GM10248 (cell line): Measurements from ENCODE around the gene CIROP.

Experiments
- CTCF ChIA-PET: fragments of 300-600 bp; sonication (Branson Sonifier 250); formaldehyde crosslinking; extraction: SDS; loops from one replicate; lab custom pipeline; 2021; ENCODE audit warnings: antibody characterized with exemption; lab: Yijun Ruan, JAX
- POLR2A ChIA-PET: fragments of 350-650 bp; sonication (Branson Sonifier 250); formaldehyde crosslinking; extraction: SDS; loops from one replicate; lab custom pipeline; 2020; ENCODE audit warnings: antibody characterized with exemption; lab: Yijun Ruan, JAX
- DNase-seq: peaks from one replicate; pipeline ENCODE4 v3.0.0; 2012; ENCODE audit errors: extremely low spot score
- TF ChIP-seq, protein P1 (sequence below): IDR thresholded peaks from 2 replicates; pipeline ENCODE4 v1.5.1; 2012; ENCODE audit warnings: mild to moderate bottlenecking, low read depth; ENCODE audit errors: extremely low read depth, missing control alignments, control extremely low read depth

CIROP gene

DNA sequence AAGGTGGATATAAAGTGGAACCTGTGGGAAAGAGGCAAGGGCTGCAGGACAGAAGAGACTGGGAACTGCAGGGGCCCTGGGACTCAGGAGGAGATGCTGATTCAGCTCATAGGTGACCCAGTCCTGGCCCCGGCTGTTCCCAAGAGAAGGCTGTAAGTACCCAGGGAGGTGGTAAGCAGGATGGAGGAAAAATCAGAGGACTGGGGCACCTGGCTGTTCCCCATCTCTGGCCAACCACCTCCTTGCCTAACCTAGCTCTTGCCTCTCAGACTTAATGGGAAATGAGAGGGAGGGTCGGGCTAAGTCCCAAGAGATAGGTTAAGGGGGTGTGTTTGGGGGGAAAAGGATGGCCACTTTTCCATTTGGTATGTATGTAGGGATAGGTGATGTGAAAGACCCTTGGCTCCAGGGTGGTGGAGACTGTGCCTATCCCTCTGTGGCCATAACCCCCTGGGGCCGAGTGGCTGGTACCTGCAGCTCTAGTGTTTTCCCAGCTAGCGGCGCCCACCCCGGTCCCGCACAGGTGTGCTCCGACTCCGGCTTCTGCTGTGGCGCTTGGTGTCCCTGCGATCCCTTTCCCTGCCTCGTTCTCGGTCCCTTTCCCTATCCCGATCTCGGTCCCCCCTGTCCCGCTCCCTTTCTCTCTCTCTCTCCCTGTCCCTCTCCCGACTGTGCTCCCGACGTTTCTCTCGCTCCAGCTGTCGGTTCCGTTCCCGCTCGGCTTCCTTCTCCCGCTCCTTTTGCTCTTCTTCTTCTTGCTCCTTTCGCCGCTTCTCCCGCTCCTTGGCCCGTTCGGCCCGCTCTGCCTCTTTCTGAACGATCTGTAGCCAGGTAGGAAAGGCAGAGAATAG lies 45.9 kb downstream of the CIROP start:
- TF ChIP-seq, protein P1, sequence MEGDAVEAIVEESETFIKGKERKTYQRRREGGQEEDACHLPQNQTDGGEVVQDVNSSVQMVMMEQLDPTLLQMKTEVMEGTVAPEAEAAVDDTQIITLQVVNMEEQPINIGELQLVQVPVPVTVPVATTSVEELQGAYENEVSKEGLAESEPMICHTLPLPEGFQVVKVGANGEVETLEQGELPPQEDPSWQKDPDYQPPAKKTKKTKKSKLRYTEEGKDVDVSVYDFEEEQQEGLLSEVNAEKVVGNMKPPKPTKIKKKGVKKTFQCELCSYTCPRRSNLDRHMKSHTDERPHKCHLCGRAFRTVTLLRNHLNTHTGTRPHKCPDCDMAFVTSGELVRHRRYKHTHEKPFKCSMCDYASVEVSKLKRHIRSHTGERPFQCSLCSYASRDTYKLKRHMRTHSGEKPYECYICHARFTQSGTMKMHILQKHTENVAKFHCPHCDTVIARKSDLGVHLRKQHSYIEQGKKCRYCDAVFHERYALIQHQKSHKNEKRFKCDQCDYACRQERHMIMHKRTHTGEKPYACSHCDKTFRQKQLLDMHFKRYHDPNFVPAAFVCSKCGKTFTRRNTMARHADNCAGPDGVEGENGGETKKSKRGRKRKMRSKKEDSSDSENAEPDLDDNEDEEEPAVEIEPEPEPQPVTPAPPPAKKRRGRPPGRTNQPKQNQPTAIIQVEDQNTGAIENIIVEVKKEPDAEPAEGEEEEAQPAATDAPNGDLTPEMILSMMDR, result no peak
- ChIA-PET CTCF (interaction anchor here (0.7 to 24.2 kb wide), 36 partner anchors 9 to 488 kb away, joined by 3 to 834 read pairs (median 5); partner anchors contain the start of genes ACIN1, AJUBA, C14orf119 and PABPN1), POLR2A (interaction anchor here (1.0 to 1.3 kb wide), 3 partner anchors 10 to 72 kb away, joined by 4 to 5 read pairs (median 5); partner anchors contain the start of genes ACIN1 and C14orf119)
- no peak for DNase-seq

DNA sequence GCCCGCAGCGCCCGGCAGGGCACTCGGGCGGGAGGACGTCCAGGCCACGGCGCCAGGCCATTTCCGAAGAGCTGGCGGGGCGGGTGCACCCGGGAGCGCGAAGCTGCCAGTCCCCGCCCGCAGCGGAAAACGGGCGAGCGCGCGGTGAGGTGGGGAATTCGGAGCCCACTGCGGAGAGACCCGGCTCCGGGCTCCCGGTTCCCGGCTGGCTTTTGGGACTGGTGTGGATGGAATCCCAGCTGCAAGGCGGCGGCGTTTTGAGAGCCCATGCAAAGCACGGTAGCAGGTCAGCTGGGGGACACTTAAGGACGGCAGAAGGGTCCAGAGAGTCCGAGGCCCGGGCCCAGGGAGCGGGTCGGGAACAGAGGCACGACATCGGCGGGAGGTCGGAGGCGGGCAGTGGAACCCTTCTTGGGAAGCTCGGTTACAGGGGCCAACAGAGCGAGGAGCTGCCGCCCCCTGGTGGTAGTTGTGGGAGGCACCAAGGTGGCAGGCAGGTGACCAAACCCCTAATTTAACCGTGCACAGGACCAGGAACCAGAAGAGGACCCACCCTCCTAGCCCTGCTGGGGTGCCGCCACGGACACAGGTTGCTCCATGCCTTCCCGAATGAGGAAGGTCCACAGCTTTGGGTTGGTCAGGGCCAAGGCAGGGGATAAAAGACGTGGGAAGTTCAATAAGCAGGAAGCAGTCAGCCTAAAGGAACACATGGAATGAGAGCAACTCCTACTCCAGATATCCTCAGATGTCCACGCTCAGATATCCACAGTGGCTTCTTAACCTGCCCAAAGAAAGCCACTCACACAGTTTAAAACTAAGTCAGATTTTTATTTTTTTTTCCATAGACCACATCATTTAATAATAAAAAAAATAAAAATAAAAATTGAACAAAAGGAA lies 46.8 kb downstream of the CIROP start:
- ChIA-PET CTCF (interaction anchor here (0.7 to 24.2 kb wide), 46 partner anchors 9 to 501 kb away, joined by 3 to 834 read pairs (median 5); partner anchors contain the start of genes ACIN1, AJUBA, C14orf119 and PABPN1), POLR2A (interaction anchor here (1.0 to 1.3 kb wide), 2 partner anchors 11 to 71 kb away, joined by 5 read pairs; no protein-coding TSS in a partner anchor)
- DNase-seq, result peak; percentile 90
- TF ChIP-seq, protein P1, result peak; percentile 96

DNA sequence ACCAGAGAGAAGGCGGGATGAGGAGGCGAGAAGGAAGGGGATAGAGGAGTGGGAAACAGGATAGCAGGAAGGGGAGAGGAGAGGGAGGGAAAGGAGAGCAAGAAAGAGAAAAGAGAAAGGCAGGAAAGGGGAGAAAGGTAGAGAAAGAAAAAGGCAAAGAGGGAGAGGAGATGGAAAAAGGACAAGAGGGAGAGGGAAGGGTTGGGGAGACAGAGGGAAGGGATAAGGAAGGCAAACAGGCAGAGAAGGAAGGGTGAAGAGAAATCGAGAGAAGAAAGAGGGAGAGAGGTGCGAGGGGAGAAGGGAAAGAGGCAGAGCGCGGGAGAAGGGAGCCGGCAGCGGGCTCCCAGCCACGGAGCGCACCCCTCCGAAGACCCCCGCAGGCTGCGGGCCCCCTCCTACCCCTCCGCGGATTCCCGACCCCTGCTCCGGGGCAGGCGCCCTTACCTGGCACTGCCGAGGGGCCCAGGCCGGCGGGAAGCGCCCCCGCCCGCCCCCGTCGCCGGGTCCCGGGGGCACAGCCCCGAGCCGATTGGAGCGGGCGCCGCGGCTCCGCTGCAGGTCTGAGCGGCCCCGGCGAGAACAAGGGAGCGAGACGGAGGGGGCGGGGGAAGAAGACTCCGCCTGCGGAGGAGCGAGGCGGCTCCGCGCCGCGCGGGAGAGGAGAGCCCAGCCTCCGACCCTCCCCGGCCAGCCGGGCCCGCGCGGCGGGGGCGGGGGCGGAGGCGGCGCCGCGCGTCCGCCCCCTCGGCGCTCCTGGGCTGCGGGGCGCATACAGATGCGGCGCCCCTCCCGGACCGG lies 47.6 kb downstream of the CIROP start, which contains the start of gene CDH24:
Gene CDH24, minus strand, starts transcription at position 565 of the 801 bp plus-strand sequence. CDS start 1,787 bp downstream, outside the sequence.
- DNase-seq, result peak; percentile 87
- TF ChIP-seq, protein P1, result no peak
- ChIA-PET POLR2A (interaction anchor here (1.0 to 1.3 kb wide), 2 partner anchors 12 to 71 kb away, joined by 5 read pairs; no protein-coding TSS in a partner anchor), CTCF (interaction anchor here (0.7 to 24.2 kb wide), 56 partner anchors 10 to 500 kb away, joined by 3 to 834 read pairs (median 5); partner anchors contain the start of genes ACIN1, AJUBA, C14orf119 and PABPN1)

DNA sequence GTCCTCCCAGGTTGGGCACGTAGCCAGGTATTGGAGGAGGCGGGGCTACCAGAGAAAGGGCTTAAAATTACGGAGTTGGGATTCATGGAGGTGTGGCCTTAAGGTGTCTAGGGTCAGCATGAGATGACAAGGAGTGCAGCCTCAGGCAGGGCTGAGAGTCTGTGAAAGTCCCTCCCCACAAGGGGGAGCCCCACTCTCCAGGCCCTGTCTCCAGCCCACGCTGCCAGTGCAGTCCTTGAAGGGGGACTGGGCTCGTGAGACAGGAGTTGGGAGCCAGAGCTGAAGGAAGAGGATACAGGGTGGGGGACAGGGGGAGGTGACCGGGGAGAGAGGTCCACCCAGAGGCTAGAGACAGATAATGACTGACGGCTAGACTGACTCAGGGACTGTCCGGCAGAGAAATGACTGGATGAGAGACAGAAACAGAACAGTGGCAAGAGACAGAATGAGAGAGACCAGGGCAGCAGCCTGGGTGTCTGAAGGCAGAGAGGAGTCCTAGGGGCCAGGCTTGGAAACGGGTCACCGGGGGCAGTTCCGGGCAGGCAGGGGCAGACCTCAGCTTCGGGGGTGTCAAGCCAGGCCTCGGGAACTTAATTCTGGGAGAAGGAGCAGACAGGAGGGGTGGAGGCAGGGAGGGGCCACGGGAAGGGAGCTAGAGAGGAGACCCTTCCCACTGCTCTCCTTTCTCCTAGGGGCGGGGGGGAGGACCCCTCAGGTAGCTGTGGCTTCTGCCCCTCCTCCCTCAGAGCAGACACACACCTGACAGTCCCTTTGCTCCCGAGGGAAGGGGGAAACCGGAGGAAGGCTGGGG lies 48.4 kb downstream of the CIROP start:
- POLR2A ChIA-PET, result interaction anchor here (1.6 kb wide), 1 partner anchor 70 kb away, joined by 3 read pairs; no protein-coding TSS in a partner anchor
- TF ChIP-seq, protein P1, result peak; percentile 81
- CTCF ChIA-PET, result interaction anchor here (0.6 to 24.2 kb wide), 20 partner anchors 11 to 127 kb away, joined by 3 to 834 read pairs (median 4); partner anchors contain the start of genes ACIN1, AJUBA, C14orf119 and PRMT5
- peak; percentile 90 for DNase-seq

DNA sequence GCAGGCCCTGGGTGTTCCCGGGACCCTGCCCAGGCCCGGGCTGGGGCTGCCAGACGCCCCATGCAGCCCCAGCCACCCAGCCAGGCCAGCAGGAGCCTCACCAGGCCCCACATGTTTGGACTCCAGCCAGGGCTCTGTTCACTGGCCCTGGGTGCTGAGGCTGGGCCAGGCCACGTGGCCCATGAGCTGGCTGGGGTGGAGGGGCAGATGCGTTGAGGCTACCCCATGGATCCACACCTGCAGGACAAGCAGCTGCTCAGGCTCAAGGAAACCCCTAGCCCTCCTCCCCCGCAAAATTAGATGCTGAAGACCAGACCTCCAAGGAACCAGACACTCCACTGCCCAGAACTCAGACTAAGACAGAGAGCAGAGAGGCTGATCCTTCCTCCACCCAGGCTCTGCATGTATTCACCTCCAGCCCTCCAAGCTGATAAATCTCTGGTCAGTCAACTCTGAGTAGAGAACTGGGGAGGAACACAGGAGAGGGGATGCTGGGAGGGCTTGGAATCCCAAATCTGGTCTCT lies 49.1 kb downstream of the CIROP start:
- ChIA-PET CTCF (interaction anchor here (0.9 to 24.2 kb wide), 14 partner anchors 11 to 93 kb away, joined by 3 to 834 read pairs (median 8); partner anchors contain the start of genes AJUBA and PSMB11), POLR2A (interaction anchor here (1.6 kb wide), 1 partner anchor 69 kb away, joined by 3 read pairs; no protein-coding TSS in a partner anchor)
- TF ChIP-seq, protein P1, result no peak
- DNase-seq, result peak; percentile 39
